Mesendoderm (in vitro differentiated cells): ENCODE measurements around the gene STEAP3.

ENCODE experiments used
- DNase-seq: peaks from one replicate; pipeline ENCODE4 v3.0.0; 2013
- H2AK5ac ChIP-seq: 2 replicates; pipeline ENCODE4 v1.6.1; 2013; ENCODE audit warnings: low read length, inconsistent platforms
- H2BK120ac ChIP-seq: 2 replicates; pipeline ENCODE4 v1.6.1; 2013; ENCODE audit warnings: low read depth, mild to moderate bottlenecking, low read length, moderate library complexity, mixed read lengths
- H2BK15ac ChIP-seq: replicated peaks from 2 replicates; pipeline ENCODE4 v1.6.1; 2013; ENCODE audit warnings: low read depth, mild to moderate bottlenecking, moderate library complexity
- H2BK5ac ChIP-seq: 2 replicates; pipeline ENCODE4 v1.6.1; 2013; ENCODE audit warnings: low read length, inconsistent platforms
- H3K18ac ChIP-seq: 2 replicates; pipeline ENCODE4 v1.6.1; 2013; ENCODE audit warnings: mild to moderate bottlenecking, low read length, mixed read lengths
- H3K23ac ChIP-seq: one replicate; pipeline ENCODE4 v1.6.1; 2013; ENCODE audit warnings: low read length
- H3K27ac ChIP-seq: 2 replicates; pipeline ENCODE4 v1.5.1; 2013; ENCODE audit warnings: low read depth, mild to moderate bottlenecking, inconsistent platforms, low read length, moderate library complexity
- H3K27me3 ChIP-seq: 2 replicates; pipeline ENCODE4 v1.6.1; 2013; ENCODE audit warnings: low read length, control low read depth, mild to moderate bottlenecking, inconsistent platforms; ENCODE audit not compliant: insufficient read depth, poor library complexity
- H3K36me3 ChIP-seq: 2 replicates; pipeline ENCODE4 v1.6.1; 2013; ENCODE audit warnings: low read length, inconsistent platforms; ENCODE audit not compliant: control insufficient read depth, insufficient read depth
- H3K4ac ChIP-seq: one replicate; pipeline ENCODE4 v1.6.1; 2013; ENCODE audit warnings: low read depth, mild to moderate bottlenecking, low read length, moderate library complexity
- H3K4me1 ChIP-seq: 2 replicates; pipeline ENCODE4 v1.6.1; 2013; ENCODE audit warnings: low read depth, low read length, inconsistent platforms; ENCODE audit not compliant: control insufficient read depth
- H3K4me2 ChIP-seq: 2 replicates; pipeline ENCODE4 v1.6.1; 2013; ENCODE audit warnings: low read length
- H3K4me3 ChIP-seq: 2 replicates; pipeline ENCODE4 v1.5.1; 2013; ENCODE audit warnings: mild to moderate bottlenecking, low read length
- H3K56ac ChIP-seq: one replicate; pipeline ENCODE4 v1.6.1; 2013; ENCODE audit warnings: low read length
- H3K79me1 ChIP-seq: 2 replicates; pipeline ENCODE4 v1.6.1; 2013; ENCODE audit warnings: low read length, inconsistent platforms
- H3K79me2 ChIP-seq: 2 replicates; pipeline ENCODE4 v1.6.1; 2013; ENCODE audit warnings: mild to moderate bottlenecking, low read length; ENCODE audit not compliant: control insufficient read depth, insufficient read depth
- H3K9ac ChIP-seq: 2 replicates; pipeline ENCODE4 v1.6.1; 2013; ENCODE audit warnings: low read length, inconsistent platforms
- H4K5ac ChIP-seq: one replicate; pipeline ENCODE4 v1.6.1; 2013; ENCODE audit warnings: low read length
- H4K8ac ChIP-seq: one replicate; pipeline ENCODE4 v1.6.1; 2013; ENCODE audit warnings: low read depth, mild to moderate bottlenecking, control low read depth, low read length, moderate library complexity
- WGBS: extraction: QIAGEN DNeasy Blood & Tissue Kit; methylation state at CpG from one replicate; pipeline ENCODE4 v1.1.7; 2013; ENCODE audit warnings: low lambda C conversion rate, missing lambda C conversion rate; ENCODE audit not compliant: insufficient coverage; ENCODE audit errors: extremely low coverage; 5-methylcytosine and 5-hydroxymethylcytosine counted together

STEAP3 gene

GRCh38 chr2:119222863-119223520 lies 642 bp upstream of the STEAP3 start:
- Histone ChIP-seq H3K4me2 (peak overlapping the region; percentile 69), H3K36me3 (no peaks in the 10 kb centered on the region), H4K8ac (no peak overlapping the region), H3K79me1 (no peaks in the 10 kb centered on the region), H3K27me3 (no peaks in the 10 kb centered on the region), H3K4me3 (no peak overlapping the region), H3K56ac (peak overlapping the region; percentile 87), H3K18ac (peak overlapping the region; percentile 15), H2BK120ac (no peak overlapping the region), H2BK5ac (peak overlapping the region; percentile 72), H2BK15ac (no peak overlapping the region), H3K4ac (peak overlapping the region; percentile 65), H3K4me1 (peaks cover 14% of the 10 kb centered on the region), H3K27ac (no peak overlapping the region), H4K5ac (no peak overlapping the region), H3K79me2 (no peaks in the 10 kb centered on the region), H3K9ac (peak overlapping the region; percentile 72), H2AK5ac (peak overlapping the region; percentile 0), H3K23ac (no peak overlapping the region)
- WGBS = no CpG with 5 or more reads among the region's 22 CpGs
- DNase-seq = peak; percentile 7

GRCh38 chr2:119224391-119225104 lies 914 bp downstream of the STEAP3 start:
- Histone ChIP-seq H3K9ac (peak overlapping the region; percentile 83), H3K36me3 (no peaks in the 10 kb centered on the region), H3K23ac (peak overlapping the region; percentile 24), H3K4me1 (peaks cover 11% of the 10 kb centered on the region), H2BK15ac (no peak overlapping the region), H2BK5ac (no peak overlapping the region), H3K18ac (peak overlapping the region; percentile 52), H3K4ac (no peak overlapping the region), H3K27ac (no peak overlapping the region), H2AK5ac (no peak overlapping the region), H3K4me2 (peak overlapping the region; percentile 78), H2BK120ac (no peak overlapping the region), H3K79me1 (no peaks in the 10 kb centered on the region), H4K8ac (no peak overlapping the region), H3K79me2 (no peaks in the 10 kb centered on the region), H3K4me3 (no peak overlapping the region), H4K5ac (no peak overlapping the region), H3K27me3 (no peaks in the 10 kb centered on the region), H3K56ac (peak overlapping the region; percentile 93)
- DNase-seq = no peak
- no CpG with 5 or more reads among the region's 13 CpGs for WGBS

- no CpG with 5 or more reads among the region's 7 CpGs for WGBS
- DNase-seq = peak; percentile 38
Observed at GRCh38 chr2:119225105-119225865, 1.7 kb downstream of the STEAP3 start.

GRCh38 chr2:119225926-119226325 lies 2.3 kb downstream of the STEAP3 start:
- Histone ChIP-seq H3K79me1 (no peaks in the 10 kb centered on the region), H2BK15ac (no peak overlapping the region), H3K56ac (peak overlapping the region; percentile 7), H3K4me1 (peaks cover 11% of the 10 kb centered on the region), H2AK5ac (no peak overlapping the region), H3K4me3 (no peak overlapping the region), H3K18ac (no peak overlapping the region), H3K9ac (no peak overlapping the region), H3K79me2 (no peaks in the 10 kb centered on the region), H2BK120ac (no peak overlapping the region), H3K23ac (no peak overlapping the region), H3K4me2 (no peak overlapping the region), H3K27me3 (no peaks in the 10 kb centered on the region), H3K4ac (no peak overlapping the region), H4K5ac (no peak overlapping the region), H3K36me3 (no peaks in the 10 kb centered on the region), H4K8ac (no peak overlapping the region), H3K27ac (no peak overlapping the region), H2BK5ac (no peak overlapping the region)
- DNase-seq = no peak
- no CpG with 5 or more reads among the region's 9 CpGs for WGBS

More at GRCh38 chr2:119225105-119225865, 1.7 kb downstream of the STEAP3 start:
- H3K27ac ChIP-seq = no peak overlapping the region
- no peak overlapping the region for H3K56ac ChIP-seq
- H3K4me1 ChIP-seq = peaks cover 11% of the 10 kb centered on the region
- H4K5ac ChIP-seq = no peak overlapping the region
- H4K8ac ChIP-seq = no peak overlapping the region
- H3K79me1 ChIP-seq = no peaks in the 10 kb centered on the region
- no peak overlapping the region for H3K4me3 ChIP-seq
- H2BK120ac ChIP-seq = no peak overlapping the region
- no peaks in the 10 kb centered on the region for H3K36me3 ChIP-seq
- peak overlapping the region; percentile 24 for H3K23ac ChIP-seq
- no peaks in the 10 kb centered on the region for H3K79me2 ChIP-seq
- H3K4ac ChIP-seq = no peak overlapping the region
- no peak overlapping the region for H3K9ac ChIP-seq
- H2BK15ac ChIP-seq = no peak overlapping the region
- no peaks in the 10 kb centered on the region for H3K27me3 ChIP-seq
- H2AK5ac ChIP-seq = no peak overlapping the region
- no peak overlapping the region for H2BK5ac ChIP-seq
- H3K4me2 ChIP-seq = no peak overlapping the region
- no peak overlapping the region for H3K18ac ChIP-seq

GRCh38 chr2:119227346-119227745 lies 3.7 kb downstream of the STEAP3 start:
- Histone ChIP-seq H3K4me3 (no peak overlapping the region), H3K27me3 (no peaks in the 10 kb centered on the region), H3K79me2 (no peaks in the 10 kb centered on the region), H3K79me1 (no peaks in the 10 kb centered on the region), H3K18ac (no peak overlapping the region), H2AK5ac (no peak overlapping the region), H3K4me2 (no peak overlapping the region), H3K36me3 (no peaks in the 10 kb centered on the region), H3K4ac (no peak overlapping the region), H3K9ac (no peak overlapping the region), H3K56ac (no peak overlapping the region), H3K23ac (no peak overlapping the region), H3K27ac (no peak overlapping the region), H2BK120ac (no peak overlapping the region), H3K4me1 (peaks cover 6% of the 10 kb centered on the region), H4K5ac (no peak overlapping the region), H2BK15ac (no peak overlapping the region), H2BK5ac (no peak overlapping the region), H4K8ac (no peak overlapping the region)
- WGBS = no CpG with 5 or more reads among the region's 12 CpGs
- no peak for DNase-seq
